ENCODE data around the gene SMIM35.

- TF ChIP-seq CSDC2 (CRISPR knock-in tag; IDR thresholded peaks at IDR 0.05) = no peak
- TF ChIP-seq ZC3H10 (CRISPR knock-in tag; IDR thresholded peaks at IDR 0.05) = no peak
- no peak for TF ChIP-seq PATZ1 (CRISPR knock-in tag; IDR thresholded peaks at IDR 0.05; ENCODE audit: borderline replicate concordance)
- TF ChIP-seq, protein P1, sequence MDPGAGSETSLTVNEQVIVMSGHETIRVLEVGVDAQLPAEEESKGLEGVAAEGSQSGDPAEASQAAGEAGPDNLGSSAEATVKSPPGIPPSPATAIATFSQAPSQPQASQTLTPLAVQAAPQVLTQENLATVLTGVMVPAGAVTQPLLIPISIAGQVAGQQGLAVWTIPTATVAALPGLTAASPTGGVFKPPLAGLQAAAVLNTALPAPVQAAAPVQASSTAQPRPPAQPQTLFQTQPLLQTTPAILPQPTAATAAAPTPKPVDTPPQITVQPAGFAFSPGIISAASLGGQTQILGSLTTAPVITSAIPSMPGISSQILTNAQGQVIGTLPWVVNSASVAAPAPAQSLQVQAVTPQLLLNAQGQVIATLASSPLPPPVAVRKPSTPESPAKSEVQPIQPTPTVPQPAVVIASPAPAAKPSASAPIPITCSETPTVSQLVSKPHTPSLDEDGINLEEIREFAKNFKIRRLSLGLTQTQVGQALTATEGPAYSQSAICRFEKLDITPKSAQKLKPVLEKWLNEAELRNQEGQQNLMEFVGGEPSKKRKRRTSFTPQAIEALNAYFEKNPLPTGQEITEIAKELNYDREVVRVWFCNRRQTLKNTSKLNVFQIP (CRISPR knock-in tag; IDR thresholded peaks at IDR 0.05; ENCODE audit: borderline replicate concordance, low read depth) = no peak
- no peak for TF ChIP-seq ZFP30 (CRISPR knock-in tag; IDR thresholded peaks at IDR 0.05)
- TF ChIP-seq OSR1 (CRISPR knock-in tag; IDR thresholded peaks at IDR 0.05) = no peak
- TF ChIP-seq ARNTL (CRISPR knock-in tag; IDR thresholded peaks at IDR 0.05; ENCODE audit: borderline replicate concordance, low read depth) = no peak
- no peak for TF ChIP-seq CSRNP3 (CRISPR knock-in tag; IDR thresholded peaks at IDR 0.05)
- TF ChIP-seq ZFP3 (CRISPR knock-in tag; IDR thresholded peaks at IDR 0.05) = no peak
Measured at GRCh38 chr11:118087931-118088330, 1.2 kb upstream of the SMIM35 start.

Measured in SK-N-SH treated with all-trans-retinoic acid at 6 μM for 48 hours (cell line).